Activated naive CD8-positive, alpha-beta T cell treated with anti-CD3 and anti-CD28 coated beads, Interleukin-2, amount 50 U/mL, for 24 hours (primary cell): Measurements from ENCODE around the gene GPR152.
"Not testable (repeated sequence)": the region's sequence is repeated elsewhere in the genome, so short reads cannot be mapped to it uniquely, and the experiment has no call there.

ENCODE experiments used
- ATAC-seq: fragments of 150-1000 bp; cut with Tn5 transposase; one replicate; pipeline ENCODE4 v1.10.0; 2021
- DNase-seq: peaks from one replicate; pipeline ENCODE4 v3.0.0; 2021
- H3K27ac Mint-ChIP-seq: one replicate; pipeline ENCODE4 v1.8.0; 2021; ENCODE audit warnings: mild to moderate bottlenecking, mixed read lengths
- H3K27me3 Mint-ChIP-seq: one replicate; pipeline ENCODE4 v1.8.0; 2021; ENCODE audit warnings: mixed read lengths
- H3K36me3 Mint-ChIP-seq: one replicate; pipeline ENCODE4 v1.8.0; 2021; ENCODE audit warnings: low read depth, mixed read lengths
- H3K4me1 Mint-ChIP-seq: one replicate; pipeline ENCODE4 v1.8.0; 2021; ENCODE audit warnings: mixed read lengths
- H3K4me3 Mint-ChIP-seq: one replicate; pipeline ENCODE4 v1.8.0; 2021; ENCODE audit warnings: mild to moderate bottlenecking, moderate library complexity, mixed read lengths
- H3K9me3 Mint-ChIP-seq: one replicate; pipeline ENCODE4 v1.8.0; 2021; ENCODE audit warnings: mixed read lengths

Gene GPR152

GRCh38 chr11:67410369-67410831 lies 42.1 kb downstream of the GPR152 start:
- peaks cover 83% of the 10 kb centered on the region for H3K4me1 Mint-ChIP-seq
- no peak for DNase-seq
- no peaks in the 10 kb centered on the region for H3K27me3 Mint-ChIP-seq
- no peak for ATAC-seq
- peak overlapping the region; percentile 82 for H3K4me3 Mint-ChIP-seq
- peaks cover 22% of the 10 kb centered on the region for H3K36me3 Mint-ChIP-seq
- no peaks in the 10 kb centered on the region for H3K9me3 Mint-ChIP-seq
- H3K27ac Mint-ChIP-seq, result peak overlapping the region; percentile 96

- Mint-ChIP-seq H3K4me3 (peak overlapping the region; percentile 82), H3K4me1 (peaks cover 84% of the 10 kb centered on the region), H3K27me3 (no peaks in the 10 kb centered on the region), H3K27ac (peak overlapping the region; percentile 96), H3K9me3 (no peaks in the 10 kb centered on the region), H3K36me3 (peaks cover 22% of the 10 kb centered on the region)
- ATAC-seq, result no peak
- peak; percentile 38 for DNase-seq
Measured at GRCh38 chr11:67409781-67410368, 42.7 kb downstream of the GPR152 start.

- H3K4me1 Mint-ChIP-seq, result peaks cover 87% of the 10 kb centered on the region
- H3K36me3 Mint-ChIP-seq, result peaks cover 22% of the 10 kb centered on the region
Measured at GRCh38 chr11:67409261-67409666, 43.3 kb downstream of the GPR152 start.

GRCh38 chr11:67408437-67409200 lies 43.9 kb downstream of the GPR152 start:
- Mint-ChIP-seq H3K27ac (peak overlapping the region; percentile 87), H3K27me3 (no peaks in the 10 kb centered on the region), H3K9me3 (no peaks in the 10 kb centered on the region), H3K36me3 (peaks cover 22% of the 10 kb centered on the region), H3K4me1 (peaks cover 86% of the 10 kb centered on the region), H3K4me3 (peak overlapping the region; percentile 88)
- ATAC-seq, result peak; percentile 2
- peak; percentile 39 for DNase-seq

More at GRCh38 chr11:67409261-67409666, 43.3 kb downstream of the GPR152 start:
- Mint-ChIP-seq H3K4me3 (peak overlapping the region; percentile 88), H3K9me3 (no peaks in the 10 kb centered on the region), H3K27me3 (no peaks in the 10 kb centered on the region), H3K27ac (peak overlapping the region; percentile 96)
- peak; percentile 56 for ATAC-seq
- DNase-seq, result peak; percentile 77

- Mint-ChIP-seq H3K4me1 (peaks cover 84% of the 10 kb centered on the region), H3K36me3 (peaks cover 22% of the 10 kb centered on the region)
Measured at GRCh38 chr11:67407688-67408163, 44.8 kb downstream of the GPR152 start.

GRCh38 chr11:67406969-67407687 lies 45.4 kb downstream of the GPR152 start:
- Mint-ChIP-seq H3K36me3 (peaks cover 22% of the 10 kb centered on the region), H3K27me3 (no peaks in the 10 kb centered on the region), H3K9me3 (no peaks in the 10 kb centered on the region), H3K27ac (peak overlapping the region; percentile 87), H3K4me1 (peaks cover 80% of the 10 kb centered on the region), H3K4me3 (peak overlapping the region; percentile 88)
- no peak for ATAC-seq
- DNase-seq, result no peak

More at GRCh38 chr11:67407688-67408163, 44.8 kb downstream of the GPR152 start:
- Mint-ChIP-seq H3K9me3 (no peaks in the 10 kb centered on the region), H3K27ac (peak overlapping the region; percentile 87), H3K27me3 (no peaks in the 10 kb centered on the region), H3K4me3 (peak overlapping the region; percentile 88)
- ATAC-seq, result no peak
- no peak for DNase-seq

- no peak for ATAC-seq
- Mint-ChIP-seq H3K27ac (peak overlapping the region; percentile 87), H3K4me1 (peaks cover 76% of the 10 kb centered on the region), H3K36me3 (peaks cover 22% of the 10 kb centered on the region), H3K9me3 (no peaks in the 10 kb centered on the region), H3K27me3 (no peaks in the 10 kb centered on the region), H3K4me3 (peak overlapping the region; percentile 88)
- peak; percentile 20 for DNase-seq
Measured at GRCh38 chr11:67406420-67406968, 46.0 kb downstream of the GPR152 start.

- no peak for ATAC-seq
- peak overlapping the region; percentile 88 for H3K4me3 Mint-ChIP-seq
- DNase-seq, result no peak
- H3K27ac Mint-ChIP-seq, result peak overlapping the region; percentile 87
- H3K27me3 Mint-ChIP-seq, result no peaks in the 10 kb centered on the region
- H3K4me1 Mint-ChIP-seq, result peaks cover 69% of the 10 kb centered on the region
- H3K36me3 Mint-ChIP-seq, result peaks cover 22% of the 10 kb centered on the region
- no peaks in the 10 kb centered on the region for H3K9me3 Mint-ChIP-seq
Measured at GRCh38 chr11:67405688-67406339, 46.7 kb downstream of the GPR152 start.

- Mint-ChIP-seq H3K27ac (peak overlapping the region; percentile 87), H3K4me3 (peak overlapping the region; percentile 88), H3K36me3 (peaks cover 27% of the 10 kb centered on the region), H3K9me3 (no peaks in the 10 kb centered on the region), H3K27me3 (no peaks in the 10 kb centered on the region), H3K4me1 (peaks cover 68% of the 10 kb centered on the region)
- ATAC-seq, result no peak
- peak; percentile 46 for DNase-seq
Measured at GRCh38 chr11:67405196-67405567, 47.3 kb downstream of the GPR152 start.

- Mint-ChIP-seq H3K9me3 (no peaks in the 10 kb centered on the region), H3K27ac (peak overlapping the region; percentile 87), H3K4me1 (peaks cover 67% of the 10 kb centered on the region), H3K4me3 (peak overlapping the region; percentile 88), H3K36me3 (peaks cover 27% of the 10 kb centered on the region), H3K27me3 (no peaks in the 10 kb centered on the region)
- ATAC-seq (no peak), DNase-seq (peak; percentile 63)
Measured at GRCh38 chr11:67404515-67405195, 47.9 kb downstream of the GPR152 start.

GRCh38 chr11:67403085-67403484 lies 49.4 kb downstream of the GPR152 start:
- not testable (repeated sequence) for ATAC-seq, H3K9me3 Mint-ChIP-seq, H3K27me3 Mint-ChIP-seq, DNase-seq
- Mint-ChIP-seq H3K4me1 (peaks cover 65% of the 10 kb centered on the region), H3K36me3 (peaks cover 32% of the 10 kb centered on the region), H3K27ac (peak overlapping the region; percentile 87), H3K4me3 (peak overlapping the region; percentile 88)

- H3K4me3 Mint-ChIP-seq, result peak overlapping the region; percentile 88
- H3K27me3 Mint-ChIP-seq, ATAC-seq, H3K9me3 Mint-ChIP-seq, DNase-seq: not testable (repeated sequence)
- peaks cover 35% of the 10 kb centered on the region for H3K36me3 Mint-ChIP-seq
- peak overlapping the region; percentile 87 for H3K27ac Mint-ChIP-seq
- peaks cover 63% of the 10 kb centered on the region for H3K4me1 Mint-ChIP-seq
Measured at GRCh38 chr11:67402192-67402839, 50.2 kb downstream of the GPR152 start.
